ENCODE data around the gene MRAP2. TPM values are rescaled to one million over a fixed set of nuclear protein-coding genes. Genes with fewer than 3 reads are reported as not detected.

Gene MRAP2
- polyA plus RNA-seq, 3 donors = not detected

- H3K4me2 ChIP-seq (replicated peaks; ENCODE audit: extremely low read depth, low read length, poor library complexity, severe bottlenecking) = no peak overlapping the region
- H4K20me1 ChIP-seq (ENCODE audit: insufficient read depth, low read length) = no peaks in the 10 kb centered on the region
- intact Hi-C loops (cut with micrococcal nuclease) = no loop called here
- Mint-ChIP-seq H3K36me3 (no peaks in the 10 kb centered on the region), H3K27ac (peak overlapping the region in 1 of 7 donors; percentile 2), H3K9me3 (peaks cover 0 to 7% (median 2%) of the 10 kb centered on the region in 7 donors), H3K27me3 (ENCODE audit: low read depth in 3 of 3) (peaks cover 0 to 4% (median 3%) of the 10 kb centered on the region in 3 donors), H3K4me3 (no peak overlapping the region), H3K4me1 (no peaks in the 10 kb centered on the region)
- no peak overlapping the region for H3K4me3 ChIP-seq (replicated peaks in 1 of 3; ENCODE audit: low read depth in 2 of 3, low read length in 3 of 3)
- DNase-seq = no peak
- no peak overlapping the region for H2AFZ ChIP-seq (ENCODE audit: insufficient read depth, low read depth, low read length, poor library complexity, severe bottlenecking)
- no peaks in the 10 kb centered on the region for H3K4me1 ChIP-seq (ENCODE audit: control insufficient read depth in 1 of 2, insufficient read depth in 2 of 2, low read length in 2 of 2)
- no peak overlapping the region for H3K9ac ChIP-seq (ENCODE audit: insufficient read depth, low read length, poor library complexity, severe bottlenecking)
- no peaks in the 10 kb centered on the region for H3K27me3 ChIP-seq (ENCODE audit: control insufficient read depth in 2 of 2, insufficient read depth in 2 of 2, low read length in 2 of 2)
- H3K9me3 ChIP-seq (replicated peaks in 1 of 2; ENCODE audit: control insufficient read depth in 1 of 2, insufficient read depth in 1 of 2, low read length in 2 of 2) = no peaks in the 10 kb centered on the region
- no peak overlapping the region for H3K27ac ChIP-seq (ENCODE audit: low read depth in 1 of 2, low read length in 2 of 2)
- H3K79me2 ChIP-seq (ENCODE audit: insufficient read depth, low read length) = no peaks in the 10 kb centered on the region
- 50% methylated on average over 1 of the region's 5 CpGs for WGBS (ENCODE audit: insufficient coverage)
- no peaks in the 10 kb centered on the region for H3K36me3 ChIP-seq (replicated peaks in 1 of 2; ENCODE audit: control insufficient read depth in 1 of 2, insufficient read depth in 2 of 2, low read length in 2 of 2)
- TF ChIP-seq CTCF (IDR thresholded peaks at IDR 0.05) = no peak
Observed at GRCh38 chr6:84007871-84008270, 25.7 kb upstream of the MRAP2 start.

- TF ChIP-seq CTCF (IDR thresholded peaks at IDR 0.05) = no peak
- H3K4me3 ChIP-seq (replicated peaks in 1 of 3; ENCODE audit: low read depth in 2 of 3, low read length in 3 of 3) = no peak overlapping the region
- H3K9me3 Mint-ChIP-seq = peaks cover 0 to 8% (median 2%) of the 10 kb centered on the region in 7 donors
- no peak for DNase-seq
- WGBS (ENCODE audit: insufficient coverage) = no CpG with 5 or more reads among the region's 2 CpGs
- H3K36me3 ChIP-seq (replicated peaks in 1 of 2; ENCODE audit: control insufficient read depth in 1 of 2, insufficient read depth in 2 of 2, low read length in 2 of 2) = no peaks in the 10 kb centered on the region
- no peak overlapping the region for H3K4me2 ChIP-seq (replicated peaks; ENCODE audit: extremely low read depth, low read length, poor library complexity, severe bottlenecking)
- no peak overlapping the region for H3K9ac ChIP-seq (ENCODE audit: insufficient read depth, low read length, poor library complexity, severe bottlenecking)
- intact Hi-C loops (cut with micrococcal nuclease) = no loop called here
- no peaks in the 10 kb centered on the region for H3K27me3 ChIP-seq (ENCODE audit: control insufficient read depth in 2 of 2, insufficient read depth in 2 of 2, low read length in 2 of 2)
- H3K36me3 Mint-ChIP-seq = no peaks in the 10 kb centered on the region
- H4K20me1 ChIP-seq (ENCODE audit: insufficient read depth, low read length) = no peaks in the 10 kb centered on the region
- H3K79me2 ChIP-seq (ENCODE audit: insufficient read depth, low read length) = no peaks in the 10 kb centered on the region
- no peak overlapping the region for H3K27ac Mint-ChIP-seq
- no peak overlapping the region for H2AFZ ChIP-seq (ENCODE audit: insufficient read depth, low read depth, low read length, poor library complexity, severe bottlenecking)
- no peak overlapping the region for H3K4me3 Mint-ChIP-seq
- no peaks in the 10 kb centered on the region for H3K4me1 ChIP-seq (ENCODE audit: control insufficient read depth in 1 of 2, insufficient read depth in 2 of 2, low read length in 2 of 2)
- peaks cover 0 to 2% (median 1%) of the 10 kb centered on the region in 3 donors for H3K27me3 Mint-ChIP-seq (ENCODE audit: low read depth in 3 of 3)
- H3K4me1 Mint-ChIP-seq = no peaks in the 10 kb centered on the region
- no peak overlapping the region for H3K27ac ChIP-seq (ENCODE audit: low read depth in 1 of 2, low read length in 2 of 2)
- no peaks in the 10 kb centered on the region for H3K9me3 ChIP-seq (replicated peaks in 1 of 2; ENCODE audit: control insufficient read depth in 1 of 2, insufficient read depth in 1 of 2, low read length in 2 of 2)
Observed at GRCh38 chr6:84013354-84013753, 20.2 kb upstream of the MRAP2 start.

Measured in CD14-positive monocyte (primary cell).